ENCODE results near the gene RPP40. TPM values are rescaled to one million over a fixed set of nuclear protein-coding genes. Genes with fewer than 3 reads are reported as not detected.

The RPP40 gene
- total RNA-seq, 1 experiment from 2014 or later: 11.6 TPM

DNA sequence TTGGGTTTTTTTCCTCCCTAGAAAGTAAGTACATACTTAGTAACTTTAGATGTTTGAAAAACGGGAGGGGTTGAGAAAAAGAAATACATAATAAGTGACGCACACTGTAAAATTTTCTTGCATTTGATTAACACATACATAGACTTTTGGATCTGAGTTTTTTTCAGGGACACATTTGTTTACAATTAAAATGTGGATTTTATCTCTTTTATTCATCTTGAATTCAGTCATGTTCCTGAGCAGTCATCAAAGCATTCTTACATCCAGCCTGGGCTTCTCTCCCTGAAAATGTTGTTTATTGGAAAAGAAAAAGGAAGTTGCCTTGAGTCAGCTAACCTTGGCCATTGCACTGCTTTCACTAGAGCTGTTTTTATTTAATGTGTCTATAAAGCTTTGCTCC is 8.7 kb upstream of the RPP40 start:
- CTCF ChIA-PET: no interaction called here
- no peaks in the 10 kb centered on the region for H3K36me3 ChIP-seq (ENCODE audit: control insufficient read depth, insufficient read depth, low read length)
- BruUV-seq (replicated peaks): no TSS peak
- POLR2A ChIA-PET: no interaction called here
- Mint-ChIP-seq H3K4me1 (ENCODE audit: low read depth, unreplicated experiment) (no peaks in the 10 kb centered on the region), H3K36me3 (ENCODE audit: insufficient read depth, unreplicated experiment) (no peaks in the 10 kb centered on the region), H3K27me3 (ENCODE audit: insufficient read depth, unreplicated experiment) (peaks cover 5% of the 10 kb centered on the region), H3K9me3 (ENCODE audit: unreplicated experiment) (peaks cover 20% of the 10 kb centered on the region), H3K4me3 (ENCODE audit: unreplicated experiment) (no peak overlapping the region), H3K27ac (ENCODE audit: unreplicated experiment) (no peak overlapping the region)
- H3K4me1 ChIP-seq: no peaks in the 10 kb centered on the region
- no peak for DNase-seq
- H3K4me3 ChIP-seq (ENCODE audit: low read depth, low read length): no peak overlapping the region
- TF ChIP-seq, protein P1, sequence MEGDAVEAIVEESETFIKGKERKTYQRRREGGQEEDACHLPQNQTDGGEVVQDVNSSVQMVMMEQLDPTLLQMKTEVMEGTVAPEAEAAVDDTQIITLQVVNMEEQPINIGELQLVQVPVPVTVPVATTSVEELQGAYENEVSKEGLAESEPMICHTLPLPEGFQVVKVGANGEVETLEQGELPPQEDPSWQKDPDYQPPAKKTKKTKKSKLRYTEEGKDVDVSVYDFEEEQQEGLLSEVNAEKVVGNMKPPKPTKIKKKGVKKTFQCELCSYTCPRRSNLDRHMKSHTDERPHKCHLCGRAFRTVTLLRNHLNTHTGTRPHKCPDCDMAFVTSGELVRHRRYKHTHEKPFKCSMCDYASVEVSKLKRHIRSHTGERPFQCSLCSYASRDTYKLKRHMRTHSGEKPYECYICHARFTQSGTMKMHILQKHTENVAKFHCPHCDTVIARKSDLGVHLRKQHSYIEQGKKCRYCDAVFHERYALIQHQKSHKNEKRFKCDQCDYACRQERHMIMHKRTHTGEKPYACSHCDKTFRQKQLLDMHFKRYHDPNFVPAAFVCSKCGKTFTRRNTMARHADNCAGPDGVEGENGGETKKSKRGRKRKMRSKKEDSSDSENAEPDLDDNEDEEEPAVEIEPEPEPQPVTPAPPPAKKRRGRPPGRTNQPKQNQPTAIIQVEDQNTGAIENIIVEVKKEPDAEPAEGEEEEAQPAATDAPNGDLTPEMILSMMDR (IDR thresholded peaks at IDR 0.05; ENCODE audit: insufficient read depth in 1 of 2, low read depth in 1 of 2, low read length in 1 of 2, severe bottlenecking in 1 of 2, unreplicated experiment in 1 of 2): no peak
- intact Hi-C loops (cut with micrococcal nuclease; ENCODE audit: unreplicated experiment): no loop called here
- H3K9me3 ChIP-seq: no peaks in the 10 kb centered on the region
- no peaks in the 10 kb centered on the region for H3K27me3 ChIP-seq (replicated peaks; ENCODE audit: control insufficient read depth, insufficient read depth, low read length)

DNA sequence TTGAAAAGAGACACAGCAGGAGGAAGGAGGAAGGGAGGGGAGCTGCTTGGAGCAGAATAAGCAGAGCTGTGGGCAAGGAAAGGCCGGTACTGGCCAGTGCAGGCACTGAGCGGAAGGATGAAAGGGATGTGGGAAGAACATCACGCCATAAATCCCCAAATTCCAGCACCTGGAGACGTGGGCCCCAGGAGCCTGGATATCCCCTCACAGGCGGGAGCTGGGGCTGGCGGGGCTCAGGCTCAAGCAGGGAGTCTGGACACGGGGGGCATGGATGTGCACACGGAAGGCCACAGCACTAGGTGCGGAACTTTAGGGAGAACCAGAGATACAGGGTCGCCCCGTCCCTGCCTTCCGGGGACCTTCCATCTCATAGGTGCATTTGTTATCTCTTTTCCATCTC is 7.5 kb upstream of the RPP40 start:
- ChIA-PET POLR2A (interaction anchor here (0.6 kb wide), 1 partner anchor 755 kb away, joined by 3 read pairs; no protein-coding TSS in a partner anchor), CTCF (no interaction called here)
- H3K9me3 Mint-ChIP-seq (ENCODE audit: unreplicated experiment): peaks cover 13% of the 10 kb centered on the region
- intact Hi-C loops (cut with micrococcal nuclease; ENCODE audit: unreplicated experiment): no loop called here
- Histone ChIP-seq H3K4me1 (no peaks in the 10 kb centered on the region), H3K27me3 (replicated peaks; ENCODE audit: control insufficient read depth, insufficient read depth, low read length) (no peaks in the 10 kb centered on the region), H3K9me3 (no peaks in the 10 kb centered on the region), H3K36me3 (ENCODE audit: control insufficient read depth, insufficient read depth, low read length) (no peaks in the 10 kb centered on the region), H3K4me3 (ENCODE audit: low read depth, low read length) (no peak overlapping the region)
- no peaks in the 10 kb centered on the region for H3K36me3 Mint-ChIP-seq (ENCODE audit: insufficient read depth, unreplicated experiment)
- no peak overlapping the region for H3K27ac Mint-ChIP-seq (ENCODE audit: unreplicated experiment)
- TF ChIP-seq, protein P1 (IDR thresholded peaks at IDR 0.05; ENCODE audit: insufficient read depth in 1 of 2, low read depth in 1 of 2, low read length in 1 of 2, severe bottlenecking in 1 of 2, unreplicated experiment in 1 of 2): no peak
- no TSS peak for BruUV-seq (replicated peaks)
- no peak overlapping the region for H3K4me3 Mint-ChIP-seq (ENCODE audit: unreplicated experiment)
- H3K4me1 Mint-ChIP-seq (ENCODE audit: low read depth, unreplicated experiment): no peaks in the 10 kb centered on the region
- DNase-seq: no peak
- H3K27me3 Mint-ChIP-seq (ENCODE audit: insufficient read depth, unreplicated experiment): peaks cover 2% of the 10 kb centered on the region

DNA sequence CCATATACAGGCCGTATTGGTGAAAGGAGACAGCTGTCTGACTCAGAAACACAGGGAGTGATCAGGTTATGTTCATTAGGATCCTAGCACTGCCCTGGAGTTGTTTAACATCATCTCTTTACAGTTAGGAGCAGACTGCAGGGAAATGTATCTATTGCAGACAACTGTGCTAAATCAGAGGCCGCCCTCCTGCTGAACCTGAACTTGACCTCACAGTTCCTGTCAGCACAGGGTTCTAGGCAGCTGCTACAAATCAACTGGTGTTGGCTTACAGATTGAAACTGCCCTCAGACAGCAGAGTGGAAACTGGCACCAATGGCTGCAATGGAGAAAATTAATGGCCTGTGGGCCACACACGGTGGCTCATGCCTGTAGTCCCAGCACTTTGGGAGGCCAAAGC is 3.7 kb upstream of the RPP40 start:
- no peaks in the 10 kb centered on the region for H3K9me3 Mint-ChIP-seq (ENCODE audit: unreplicated experiment)
- no peaks in the 10 kb centered on the region for H3K27me3 Mint-ChIP-seq (ENCODE audit: insufficient read depth, unreplicated experiment)
- TF ChIP-seq, protein P1 (IDR thresholded peaks at IDR 0.05; ENCODE audit: insufficient read depth in 1 of 2, low read depth in 1 of 2, low read length in 1 of 2, severe bottlenecking in 1 of 2, unreplicated experiment in 1 of 2): no peak
- no peaks in the 10 kb centered on the region for H3K4me1 ChIP-seq
- no peak for DNase-seq
- no peaks in the 10 kb centered on the region for H3K4me1 Mint-ChIP-seq (ENCODE audit: low read depth, unreplicated experiment)
- H3K9me3 ChIP-seq: no peaks in the 10 kb centered on the region
- no peak overlapping the region for H3K4me3 ChIP-seq (ENCODE audit: low read depth, low read length)
- ChIA-PET CTCF (no interaction called here), POLR2A (no interaction called here)
- no peak overlapping the region for H3K4me3 Mint-ChIP-seq (ENCODE audit: unreplicated experiment)
- no peaks in the 10 kb centered on the region for H3K27me3 ChIP-seq (replicated peaks; ENCODE audit: control insufficient read depth, insufficient read depth, low read length)
- H3K27ac Mint-ChIP-seq (ENCODE audit: unreplicated experiment): no peak overlapping the region
- no peaks in the 10 kb centered on the region for H3K36me3 ChIP-seq (ENCODE audit: control insufficient read depth, insufficient read depth, low read length)
- no peaks in the 10 kb centered on the region for H3K36me3 Mint-ChIP-seq (ENCODE audit: insufficient read depth, unreplicated experiment)
- no TSS peak for BruUV-seq (replicated peaks)
- intact Hi-C loops (cut with micrococcal nuclease; ENCODE audit: unreplicated experiment): no loop called here
